HG02981 (cell line): ENCODE results near the gene IQCN.

Experiments used
- ATAC-seq: cut with Tn5 transposase; IDR thresholded peaks from one replicate; pipeline ENCODE4 v1.9.1; 2021; ENCODE audit warnings: mild to moderate bottlenecking, moderate library complexity; ENCODE audit not compliant: unreplicated experiment

IQCN gene

DNA sequence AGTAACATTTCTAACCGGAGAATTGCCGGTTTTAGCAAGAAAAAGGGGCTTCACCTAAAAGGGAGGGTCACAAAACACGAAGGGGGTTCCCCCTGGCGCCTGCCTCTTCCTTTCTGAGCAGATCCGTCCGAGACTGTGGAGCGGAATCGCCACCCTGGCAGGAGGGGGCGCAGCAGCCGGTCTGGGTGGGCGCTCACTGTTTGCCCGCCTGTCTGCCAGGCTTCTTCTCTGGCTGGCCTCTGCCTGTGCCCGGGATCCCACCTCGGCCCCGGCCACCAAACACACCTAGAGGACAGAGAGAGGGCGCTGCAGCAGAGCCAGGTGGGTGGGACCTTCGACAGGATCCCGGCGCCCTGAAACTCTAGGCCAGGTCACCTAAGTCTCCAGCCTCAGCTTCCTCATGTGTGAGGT, 33.0 kb upstream of the IQCN start:
- ATAC-seq = no peak

DNA sequence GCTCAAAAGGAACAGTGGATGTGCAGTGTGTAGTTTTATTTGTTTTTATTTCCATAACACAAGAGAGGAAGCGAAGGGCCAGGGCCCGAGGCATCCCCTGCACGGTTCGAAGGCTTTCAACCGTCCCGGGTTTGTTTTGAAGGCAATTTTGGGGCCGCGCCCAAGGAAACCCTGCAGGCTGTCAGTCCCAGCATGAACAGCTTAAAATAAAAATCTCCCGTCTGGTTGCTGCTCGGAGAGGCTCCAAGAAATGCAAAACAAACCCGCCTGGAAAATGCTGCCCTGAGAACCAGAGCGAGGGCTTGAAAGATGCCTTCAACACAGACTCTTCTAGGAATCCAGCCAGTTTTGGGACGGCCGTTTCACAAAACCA, 32.6 kb upstream of the IQCN start:
- no peak for ATAC-seq

DNA sequence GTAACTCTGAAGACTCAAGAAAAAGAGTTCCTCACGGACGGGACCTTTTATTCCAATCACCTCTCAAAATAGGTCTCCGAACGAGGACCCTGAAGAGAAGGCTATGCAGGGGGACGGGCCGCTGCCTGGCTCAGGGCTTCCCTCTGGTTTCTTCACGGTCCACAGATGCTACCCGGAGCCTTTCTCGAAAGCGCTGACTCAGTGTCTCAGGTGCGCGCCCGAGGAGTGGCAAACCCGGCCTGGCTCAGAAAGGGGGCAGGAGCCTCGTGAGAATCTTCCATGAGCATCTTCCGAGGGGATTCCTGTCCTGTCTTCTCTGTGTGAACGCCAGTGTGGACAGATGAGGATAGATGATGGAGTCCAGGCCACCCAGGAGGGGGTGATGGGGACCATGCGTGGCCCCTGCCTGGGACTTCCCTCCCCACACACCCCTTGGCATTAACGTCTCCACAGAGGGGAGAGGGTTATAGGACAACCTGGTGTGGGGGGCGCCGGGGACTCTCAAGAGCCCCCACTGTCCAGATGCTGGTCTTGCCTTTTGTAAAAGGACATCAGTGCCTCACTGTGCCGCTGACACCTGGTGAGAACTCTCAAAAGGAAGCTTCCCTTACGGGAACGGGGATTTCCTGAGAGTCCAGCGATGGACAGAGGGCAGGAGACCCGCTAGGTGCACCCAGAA, 32.1 kb upstream of the IQCN start:
- no peak for ATAC-seq

DNA sequence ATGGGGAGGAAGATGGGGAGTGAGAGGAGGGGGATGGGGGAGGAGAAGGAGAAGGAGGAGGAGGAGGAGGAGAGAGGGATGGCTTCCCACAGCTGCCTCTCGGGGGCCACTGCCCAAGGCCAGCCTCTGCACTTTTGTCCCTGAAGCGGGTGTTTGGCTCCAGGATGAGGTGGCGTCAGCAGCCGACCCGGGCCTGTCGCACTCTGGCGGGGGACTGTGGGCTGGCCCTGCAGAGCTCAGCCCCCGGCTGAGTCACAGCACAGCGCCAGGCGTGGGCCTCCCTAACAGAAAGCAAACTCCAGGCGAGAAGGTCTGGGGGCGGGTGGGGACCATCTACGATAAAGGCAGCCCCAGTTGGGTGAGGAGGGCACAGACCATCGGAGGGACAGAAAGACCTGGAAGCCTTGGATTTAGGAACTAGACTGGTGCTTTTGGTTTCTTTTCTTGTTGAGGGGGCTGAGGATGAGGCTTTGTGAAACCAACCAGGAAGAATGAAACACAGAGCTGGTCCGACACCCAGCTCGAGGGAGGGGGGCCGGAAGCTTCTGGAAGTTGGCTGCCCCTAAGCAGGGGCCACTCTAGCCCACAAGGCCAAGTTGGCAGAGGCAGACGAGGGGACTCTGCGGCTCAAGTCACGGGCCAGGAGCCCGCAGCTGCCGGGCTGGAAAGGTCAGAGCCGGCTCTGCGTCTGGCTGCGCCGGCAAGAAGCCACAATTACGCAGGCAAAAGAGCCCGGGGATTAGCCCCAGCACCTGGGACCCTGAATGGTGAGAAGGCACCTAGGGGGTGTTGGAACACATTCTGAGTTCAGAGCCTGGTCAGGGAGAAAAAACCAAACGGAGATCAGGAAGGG, 30.4 kb upstream of the IQCN start:
- ATAC-seq = no peak

DNA sequence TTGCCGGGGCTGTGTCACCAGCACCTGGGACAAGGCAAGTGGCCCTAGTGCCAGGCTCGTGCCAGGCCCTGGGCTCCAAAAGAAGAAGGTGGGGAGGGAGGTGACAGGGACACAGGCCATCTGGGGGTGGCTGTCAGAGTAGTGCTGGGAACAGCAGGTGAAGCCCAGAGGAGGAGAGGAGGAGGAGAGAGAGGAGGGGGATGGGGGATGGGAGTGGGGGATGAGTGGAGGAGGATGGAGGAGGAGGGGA, 29.9 kb upstream of the IQCN start:
- ATAC-seq = no peak

DNA sequence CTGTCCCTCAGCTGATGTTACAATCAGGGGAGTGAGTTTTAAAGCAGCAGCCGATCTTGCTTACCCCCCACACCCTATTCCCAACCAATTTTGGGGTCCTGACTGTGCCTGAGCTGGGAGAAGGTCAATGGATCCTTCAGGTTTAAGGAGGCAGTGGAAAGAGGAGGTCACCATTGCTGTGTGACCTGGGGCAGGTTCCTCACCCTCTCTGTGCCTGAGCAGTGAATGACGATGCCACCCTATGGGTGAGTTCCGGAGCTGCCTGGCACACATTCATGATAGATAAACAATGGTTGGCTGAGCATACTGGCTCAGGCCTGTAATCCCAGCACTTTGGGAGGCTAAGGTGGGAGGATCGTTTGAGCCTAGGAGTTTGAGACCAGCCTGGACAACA, 27.5 kb upstream of the IQCN start:
- no peak for ATAC-seq

DNA sequence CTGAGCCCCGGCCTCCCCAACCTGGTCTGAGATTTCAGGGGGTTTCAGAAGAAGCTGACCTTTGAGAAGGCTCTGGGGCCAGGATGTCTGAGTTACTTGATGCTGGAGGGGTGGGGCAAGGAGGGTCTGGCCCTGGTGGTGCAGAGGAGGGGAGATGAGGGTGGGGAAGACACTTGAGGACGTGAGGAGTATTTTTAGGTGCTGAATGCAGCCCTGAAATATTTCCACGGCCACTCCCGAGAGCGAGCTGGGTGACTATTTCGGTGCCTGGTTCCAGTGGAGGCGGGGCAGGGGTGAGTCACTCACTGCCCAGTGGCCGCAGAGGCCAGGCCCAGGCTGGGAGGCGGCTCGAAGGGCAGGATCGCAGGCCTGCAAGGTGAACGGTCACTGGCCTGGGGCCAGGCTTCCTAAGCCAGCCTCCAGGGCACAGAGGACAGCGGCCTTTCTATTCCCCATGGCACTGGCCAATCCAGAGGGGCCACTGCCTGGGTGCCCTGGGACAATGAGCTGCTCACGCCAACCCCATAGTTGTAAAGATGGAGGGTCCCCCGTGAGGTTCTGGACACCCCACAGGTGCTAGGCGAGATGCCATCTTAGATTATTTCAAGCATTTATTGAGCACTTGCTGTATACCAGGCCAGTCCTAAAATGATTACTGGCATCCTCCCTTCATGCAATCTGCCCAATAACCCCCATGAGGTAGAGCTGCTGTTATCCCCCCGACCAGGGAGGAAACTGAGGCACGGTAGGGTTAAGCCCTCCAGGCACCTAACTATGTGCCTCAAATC, 26.9 kb upstream of the IQCN start:
- ATAC-seq = no peak

DNA sequence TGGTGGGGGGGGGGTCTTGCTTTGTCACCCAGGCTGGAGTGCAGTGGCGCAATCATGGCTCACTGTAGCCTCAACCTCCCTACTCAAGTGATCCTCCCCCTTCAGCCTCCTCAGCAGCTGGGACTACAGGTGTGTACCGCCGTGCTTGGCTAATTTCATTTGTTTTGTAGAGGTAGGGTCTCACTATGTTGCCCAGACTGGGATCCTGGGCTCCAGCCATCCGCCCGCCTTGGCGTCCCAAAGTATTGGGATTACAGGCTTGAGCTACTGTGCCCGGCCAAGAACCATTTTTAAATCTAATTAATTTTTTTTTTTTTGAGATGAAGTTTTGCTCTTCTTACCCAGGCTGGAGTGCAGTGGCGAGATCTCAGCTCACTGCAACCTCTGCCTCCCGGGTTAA, 25.4 kb upstream of the IQCN start:
- no peak for ATAC-seq

DNA sequence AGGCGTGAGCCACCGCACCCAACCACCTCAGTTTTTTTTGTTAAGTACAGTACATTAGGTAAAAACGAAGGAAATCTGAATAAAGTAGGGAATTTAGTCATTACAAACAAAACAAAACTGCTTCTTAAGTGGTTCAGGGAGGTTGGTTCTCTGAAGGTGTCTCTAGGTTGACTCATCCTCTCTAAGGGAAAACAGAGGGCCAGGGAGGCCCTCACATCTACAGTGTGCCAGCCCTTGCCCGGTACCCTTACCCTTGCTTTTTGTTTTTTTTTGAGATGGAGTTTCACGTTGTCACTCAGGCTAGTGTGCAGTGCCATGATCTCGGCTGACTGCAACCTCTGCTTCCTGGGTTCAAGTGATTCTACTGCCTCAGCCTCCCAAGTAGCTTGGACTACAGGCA, 24.3 kb upstream of the IQCN start:
- ATAC-seq = no peak

DNA sequence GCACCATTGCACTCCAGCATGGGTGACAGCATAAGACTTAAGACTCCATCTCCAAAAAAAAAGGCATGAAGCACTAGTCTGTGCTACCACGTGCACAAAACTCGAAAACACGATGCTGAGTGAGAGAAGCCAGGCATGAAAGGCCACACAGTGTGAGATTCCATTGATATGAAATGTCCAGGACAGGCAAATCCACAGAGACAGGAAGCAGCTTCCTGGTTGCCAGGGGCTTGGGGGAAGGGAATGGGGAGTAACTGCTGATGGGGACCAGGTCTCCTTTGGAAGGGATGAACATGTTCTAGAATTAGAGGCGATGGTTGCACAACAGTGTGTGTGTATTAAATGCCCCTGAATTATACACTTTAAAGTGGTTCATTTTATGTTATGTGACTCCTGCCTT, 23.1 kb upstream of the IQCN start:
- no peak for ATAC-seq

DNA sequence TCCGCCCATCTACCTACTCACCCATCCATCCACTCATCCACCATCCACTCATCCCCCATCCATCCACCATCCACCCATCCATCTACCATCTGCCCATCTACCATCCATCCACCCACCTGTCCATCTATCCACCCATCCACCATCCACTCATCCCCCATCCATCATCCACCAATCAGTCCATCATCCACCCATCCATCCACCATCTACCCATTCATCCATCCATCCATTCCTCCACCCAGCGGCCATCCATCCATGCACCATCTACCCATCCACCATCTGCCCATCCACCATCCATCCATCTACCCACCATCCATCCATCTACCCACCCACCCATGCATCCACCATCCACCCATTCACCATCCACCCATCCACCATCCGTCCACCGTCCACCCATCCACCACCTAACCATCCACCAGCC, 20.8 kb upstream of the IQCN start:
- no peak for ATAC-seq

DNA sequence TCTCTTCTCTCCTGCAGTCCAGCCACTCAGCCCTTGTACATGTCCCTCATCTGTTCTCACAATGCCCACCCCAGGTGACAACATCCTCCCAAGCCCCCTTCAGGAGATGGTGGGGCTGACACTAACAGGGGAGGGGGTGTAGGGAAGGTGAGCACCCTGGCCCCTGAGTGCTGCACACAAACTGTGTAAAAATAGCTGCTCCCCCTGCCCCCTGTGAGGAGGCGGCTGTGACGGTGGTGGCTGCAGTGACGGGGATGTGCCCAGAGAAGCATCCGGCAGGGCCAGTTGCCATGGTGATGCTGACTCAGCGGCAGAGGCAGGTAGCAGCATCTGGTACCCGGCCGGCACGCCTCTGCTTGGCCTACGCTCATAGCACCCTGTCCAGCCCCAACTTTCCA, 20.2 kb upstream of the IQCN start:
- ATAC-seq = no peak

DNA sequence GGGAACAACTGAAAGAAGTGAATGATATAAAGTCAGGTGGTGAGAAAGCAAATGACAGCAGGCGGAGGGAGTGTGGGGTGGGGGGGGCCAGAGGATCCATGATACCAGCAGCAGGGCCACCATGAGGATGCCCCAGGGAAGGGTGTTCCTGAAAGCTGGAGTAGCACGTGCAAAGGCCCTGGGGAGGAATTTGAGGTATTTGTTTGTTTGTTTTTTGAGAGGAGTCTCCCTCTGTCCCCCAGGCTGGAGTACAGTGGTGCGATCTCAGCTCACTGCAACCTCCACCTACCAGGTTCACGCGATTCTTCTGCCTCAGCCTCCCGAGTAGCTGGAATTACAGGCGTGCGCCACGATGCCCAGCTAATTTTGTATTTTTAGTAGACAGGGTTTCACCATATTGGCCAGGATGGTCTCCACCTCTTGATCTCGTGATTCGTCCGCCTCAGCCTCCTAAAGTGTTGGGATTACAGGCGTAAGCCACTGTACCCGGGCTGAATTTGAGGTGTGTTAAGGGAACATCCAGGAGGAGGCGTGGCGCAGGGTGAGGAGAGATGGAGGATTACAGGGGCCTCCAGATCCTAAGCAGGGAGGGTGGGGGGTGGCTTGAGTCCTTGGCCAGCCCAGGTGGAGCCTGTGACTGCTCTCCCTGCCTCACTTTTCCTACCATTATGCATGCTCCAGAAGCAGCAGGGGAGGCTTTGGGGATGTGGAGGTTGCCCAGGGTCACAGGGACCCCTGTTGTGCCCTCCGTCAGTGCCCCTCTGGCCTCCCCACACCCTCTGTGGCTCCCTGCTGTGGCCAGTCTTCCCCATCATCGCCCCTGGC, 19.6 kb upstream of the IQCN start:
- no peak for ATAC-seq

DNA sequence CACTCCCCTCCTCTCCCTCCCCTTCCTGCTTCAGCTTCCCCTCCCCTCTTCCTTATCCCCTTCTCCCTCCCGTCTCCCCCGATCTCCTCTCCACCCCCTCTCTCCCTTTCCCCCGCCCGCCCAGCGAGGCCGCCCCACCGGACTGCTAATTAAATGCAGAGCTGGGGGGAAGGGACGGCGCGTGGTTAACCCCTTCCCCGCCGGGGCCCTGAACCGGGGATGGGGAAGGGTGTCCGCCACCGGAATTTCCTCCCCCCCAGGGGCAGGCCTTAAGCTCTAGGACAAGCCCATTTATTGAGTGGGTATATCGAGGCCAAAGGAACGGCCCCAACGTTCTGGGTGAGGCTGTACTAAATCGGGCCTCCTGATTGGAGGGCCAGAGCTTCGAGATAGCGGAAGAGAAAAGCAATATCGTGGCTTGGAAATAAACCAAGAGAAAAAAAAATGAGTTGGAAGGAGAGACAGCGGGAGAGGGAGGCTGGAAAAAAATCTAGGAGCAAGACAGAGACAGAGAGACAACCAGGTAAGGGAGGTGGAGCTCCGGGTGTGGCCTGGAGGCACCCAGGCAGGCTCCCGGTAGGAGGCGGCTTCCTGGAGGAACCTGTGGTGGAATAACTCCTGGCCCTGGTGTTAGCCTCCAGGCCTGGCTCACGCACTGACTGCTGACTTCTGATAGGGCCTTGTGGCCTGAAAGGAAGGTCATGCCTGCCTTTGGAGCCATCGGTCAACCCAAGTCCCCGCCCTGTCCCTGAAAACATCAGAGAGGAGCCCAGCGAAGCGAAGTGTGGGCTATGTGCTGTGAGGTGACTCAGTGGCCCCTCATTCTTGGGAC, 18.8 kb upstream of the IQCN start:
- no peak for ATAC-seq

DNA sequence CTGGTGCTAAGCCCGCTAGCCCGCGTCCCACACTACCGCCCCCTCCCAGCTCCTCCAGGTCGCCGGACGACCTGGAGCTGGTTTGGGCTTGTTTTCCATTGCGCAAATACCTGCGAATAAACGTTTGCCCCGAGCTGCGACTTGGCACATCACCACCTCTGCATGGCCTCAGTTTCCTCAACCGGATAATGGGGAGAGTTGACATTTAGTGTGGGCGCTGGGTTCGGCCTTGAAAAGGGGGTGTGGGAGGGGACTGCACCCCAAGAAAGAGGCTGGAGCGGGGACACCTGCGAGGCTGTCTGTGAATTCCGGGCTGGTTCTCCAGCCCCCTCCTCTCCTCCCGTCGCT, 18.2 kb upstream of the IQCN start:
- no peak for ATAC-seq

DNA sequence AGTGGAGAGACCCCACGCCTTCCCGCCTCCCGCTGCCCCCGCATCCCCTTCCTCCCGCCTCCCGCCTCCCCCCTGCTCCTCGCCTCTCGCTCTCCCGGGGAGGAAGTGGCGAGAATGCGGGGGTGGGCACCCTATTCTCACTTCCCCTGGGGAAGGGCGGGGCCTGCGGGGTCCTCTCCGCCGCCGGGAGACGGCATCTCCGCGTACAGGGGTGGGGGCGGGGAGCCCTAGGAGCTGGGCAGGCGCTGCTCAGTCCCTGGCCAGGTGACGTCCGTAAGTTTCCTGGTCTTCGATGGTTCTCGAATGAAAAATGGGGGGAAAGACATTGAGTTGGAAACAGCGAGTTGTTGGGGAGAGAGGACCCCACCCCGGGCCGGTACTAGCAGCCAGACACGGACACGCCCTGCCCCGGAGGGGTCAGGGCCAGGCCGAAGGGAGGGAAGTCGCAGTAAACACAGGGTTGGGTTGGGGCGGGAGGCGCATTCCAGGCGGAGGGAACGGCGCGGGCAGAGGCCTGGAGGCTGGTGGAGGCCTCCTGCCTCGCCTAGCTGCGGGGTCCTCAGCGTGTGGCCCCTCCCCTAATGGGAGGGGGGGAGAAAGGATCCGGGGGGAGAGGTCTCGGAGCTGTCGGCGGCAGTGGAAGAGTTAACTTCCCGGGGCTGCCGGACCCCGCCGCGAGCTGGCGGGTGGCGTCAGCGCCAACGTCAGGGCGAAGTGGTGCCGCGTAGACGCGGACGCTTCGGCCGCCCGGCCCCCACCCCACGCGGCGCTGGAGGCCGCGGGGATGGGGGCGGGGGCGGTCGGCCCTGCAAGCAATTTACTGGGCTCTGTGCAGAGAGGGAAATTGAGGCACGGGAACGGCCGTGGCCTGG, 17.6 kb upstream of the IQCN start:
- ATAC-seq = no peak

DNA sequence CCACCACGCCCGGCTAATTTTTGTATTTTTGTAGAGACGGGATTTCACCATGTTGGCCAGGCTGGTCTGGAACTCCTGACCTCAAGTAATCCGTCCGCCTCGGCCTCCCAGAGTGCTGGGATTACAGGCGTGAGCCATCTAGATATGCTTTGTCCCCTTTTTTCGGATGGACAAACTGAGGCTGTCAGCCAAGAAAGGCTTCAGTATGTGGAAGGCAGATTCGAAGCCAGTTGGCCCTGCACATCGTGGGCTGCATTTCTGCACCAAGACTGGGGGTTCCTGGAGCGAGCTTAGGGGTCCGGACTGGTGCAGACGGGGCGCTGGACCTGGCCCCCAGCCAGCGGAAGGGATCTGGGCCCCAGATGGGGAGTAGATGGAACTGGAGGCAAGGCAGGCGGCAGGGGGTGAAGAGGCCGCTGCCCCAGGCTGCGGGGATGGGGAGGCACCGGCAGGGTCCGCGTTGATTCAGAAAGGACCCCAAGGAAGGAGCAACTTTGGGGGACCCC, 16.8 kb upstream of the IQCN start:
- no peak for ATAC-seq

DNA sequence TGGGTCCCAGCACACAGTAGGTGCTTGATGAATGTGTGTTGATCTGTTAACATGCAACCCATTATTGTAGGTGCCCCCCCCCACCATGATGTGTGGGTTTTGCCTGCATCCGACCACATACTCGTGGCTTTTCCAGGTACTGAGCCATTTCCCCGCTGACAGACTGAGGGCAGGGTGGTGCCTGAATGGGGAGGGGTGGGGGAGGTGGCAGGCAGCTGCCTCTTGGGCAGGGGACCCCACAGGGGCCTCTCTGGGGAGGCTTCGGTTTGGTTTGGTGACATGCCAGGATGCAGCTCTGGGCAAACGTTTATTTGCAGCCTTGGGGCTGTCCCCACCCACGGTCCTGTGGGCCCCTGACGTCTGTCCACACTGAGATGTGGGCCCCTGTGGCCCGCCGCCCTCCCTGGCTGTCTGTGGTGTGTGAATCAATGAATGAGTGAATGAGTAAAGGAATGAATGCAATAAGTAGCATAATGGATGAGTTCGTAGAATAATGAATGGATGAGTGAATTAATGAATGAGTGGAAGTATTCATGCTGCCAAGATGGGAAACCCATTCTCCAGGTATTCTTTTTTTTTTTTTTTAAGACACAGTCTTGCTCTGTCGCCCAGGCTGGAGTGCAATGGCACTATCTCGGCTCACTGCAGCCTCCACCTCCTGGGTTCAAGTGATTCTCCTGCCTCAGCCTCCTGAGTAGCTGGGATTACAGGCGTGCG, 16.2 kb upstream of the IQCN start:
- no peak for ATAC-seq
